Stimulated activated naive CD8-positive, alpha-beta T cell treated with anti-CD3 and anti-CD28 coated beads, Interleukin-15, Interleukin-2, amounts not matched to agents 100 ng/mL and 50 ng/mL, for 24 hours (primary cell): ENCODE results near the gene INPP5J.
"Not testable (repeated sequence)": the region's sequence is repeated elsewhere in the genome, so short reads cannot be mapped to it uniquely, and the experiment has no call there.

Experiments used
- H3K27ac Mint-ChIP-seq: one replicate; pipeline ENCODE4 v1.8.0; 2021; ENCODE audit warnings: mild to moderate bottlenecking, mixed read lengths
- H3K27me3 Mint-ChIP-seq: one replicate; pipeline ENCODE4 v1.8.0; 2021; ENCODE audit warnings: mixed read lengths
- H3K36me3 Mint-ChIP-seq: one replicate; pipeline ENCODE4 v1.8.0; 2021; ENCODE audit warnings: low read depth, mixed read lengths
- H3K4me1 Mint-ChIP-seq: one replicate; pipeline ENCODE4 v1.8.0; 2021; ENCODE audit warnings: low read depth, mixed read lengths
- H3K4me3 Mint-ChIP-seq: one replicate; pipeline ENCODE4 v1.8.0; 2021; ENCODE audit warnings: mild to moderate bottlenecking, mixed read lengths
- H3K9me3 Mint-ChIP-seq: one replicate; pipeline ENCODE4 v1.8.0; 2021; ENCODE audit warnings: mixed read lengths

Gene INPP5J

GRCh38 chr22:31104869-31105268 is 17.9 kb upstream of the INPP5J start:
- H3K36me3 Mint-ChIP-seq = no peaks in the 10 kb centered on the region
- no peak overlapping the region for H3K4me3 Mint-ChIP-seq
- H3K9me3 Mint-ChIP-seq = no peaks in the 10 kb centered on the region
- no peaks in the 10 kb centered on the region for H3K27me3 Mint-ChIP-seq
- H3K27ac Mint-ChIP-seq = no peak overlapping the region
- peaks cover 17% of the 10 kb centered on the region for H3K4me1 Mint-ChIP-seq

GRCh38 chr22:31105282-31105929 is 17.4 kb upstream of the INPP5J start:
- Mint-ChIP-seq H3K27ac (no peak overlapping the region), H3K9me3 (no peaks in the 10 kb centered on the region), H3K36me3 (no peaks in the 10 kb centered on the region), H3K27me3 (no peaks in the 10 kb centered on the region), H3K4me3 (no peak overlapping the region), H3K4me1 (peaks cover 17% of the 10 kb centered on the region)

GRCh38 chr22:31106001-31106571 is 16.7 kb upstream of the INPP5J start:
- no peaks in the 10 kb centered on the region for H3K27me3 Mint-ChIP-seq
- H3K4me3 Mint-ChIP-seq = peak overlapping the region; percentile 93
- no peak overlapping the region for H3K27ac Mint-ChIP-seq
- peaks cover 17% of the 10 kb centered on the region for H3K4me1 Mint-ChIP-seq
- no peaks in the 10 kb centered on the region for H3K36me3 Mint-ChIP-seq
- no peaks in the 10 kb centered on the region for H3K9me3 Mint-ChIP-seq

GRCh38 chr22:31106731-31107177 is 16.0 kb upstream of the INPP5J start:
- peak overlapping the region; percentile 65 for H3K27ac Mint-ChIP-seq
- no peaks in the 10 kb centered on the region for H3K27me3 Mint-ChIP-seq
- no peaks in the 10 kb centered on the region for H3K36me3 Mint-ChIP-seq
- H3K4me3 Mint-ChIP-seq = peak overlapping the region; percentile 93
- H3K9me3 Mint-ChIP-seq = no peaks in the 10 kb centered on the region
- H3K4me1 Mint-ChIP-seq = peaks cover 17% of the 10 kb centered on the region

GRCh38 chr22:31107178-31107893 is 15.4 kb upstream of the INPP5J start, which contains the start of gene SELENOM:
SELENOM (minus strand) TSS chr22:31107568; CDS start chr22:31107505, 63 bp downstream.
- Mint-ChIP-seq H3K36me3 (no peaks in the 10 kb centered on the region), H3K9me3 (no peaks in the 10 kb centered on the region), H3K4me1 (peaks cover 17% of the 10 kb centered on the region), H3K27ac (peak within 1 kb of the TSS; percentile 82), H3K4me3 (peak within 1 kb of the TSS; percentile 93), H3K27me3 (no peaks in the 10 kb centered on the region)

GRCh38 chr22:31107894-31108218 is 14.9 kb upstream of the INPP5J start:
- peaks cover 17% of the 10 kb centered on the region for H3K4me1 Mint-ChIP-seq
- H3K9me3 Mint-ChIP-seq = no peaks in the 10 kb centered on the region
- H3K27me3 Mint-ChIP-seq = no peaks in the 10 kb centered on the region
- peak overlapping the region; percentile 93 for H3K4me3 Mint-ChIP-seq
- H3K27ac Mint-ChIP-seq = peak overlapping the region; percentile 82
- no peaks in the 10 kb centered on the region for H3K36me3 Mint-ChIP-seq

GRCh38 chr22:31112547-31113091 is 10.1 kb upstream of the INPP5J start:
- not testable (repeated sequence) for H3K4me1 Mint-ChIP-seq, H3K36me3 Mint-ChIP-seq, H3K27ac Mint-ChIP-seq, H3K4me3 Mint-ChIP-seq, H3K27me3 Mint-ChIP-seq, H3K9me3 Mint-ChIP-seq

GRCh38 chr22:31118046-31118820 is 4.5 kb upstream of the INPP5J start:
- Mint-ChIP-seq H3K36me3 (no peaks in the 10 kb centered on the region), H3K4me3 (no peak overlapping the region), H3K9me3 (no peaks in the 10 kb centered on the region)

GRCh38 chr22:31119026-31119717 is 3.6 kb upstream of the INPP5J start:
- no peaks in the 10 kb centered on the region for H3K9me3 Mint-ChIP-seq

More at GRCh38 chr22:31118046-31118820, 4.5 kb upstream of the INPP5J start:
- H3K27me3 Mint-ChIP-seq = no peaks in the 10 kb centered on the region
- H3K27ac Mint-ChIP-seq = no peak overlapping the region
- H3K4me1 Mint-ChIP-seq = no peaks in the 10 kb centered on the region

GRCh38 chr22:31120230-31120629 is 2.5 kb upstream of the INPP5J start:
- no peaks in the 10 kb centered on the region for H3K9me3 Mint-ChIP-seq
- no peaks in the 10 kb centered on the region for H3K4me1 Mint-ChIP-seq
- no peak overlapping the region for H3K4me3 Mint-ChIP-seq
- no peak overlapping the region for H3K27ac Mint-ChIP-seq
- no peaks in the 10 kb centered on the region for H3K36me3 Mint-ChIP-seq
- H3K27me3 Mint-ChIP-seq = no peaks in the 10 kb centered on the region

More at GRCh38 chr22:31119026-31119717, 3.6 kb upstream of the INPP5J start:
- Mint-ChIP-seq H3K4me3 (no peak overlapping the region), H3K4me1 (no peaks in the 10 kb centered on the region), H3K27ac (no peak overlapping the region), H3K36me3 (no peaks in the 10 kb centered on the region), H3K27me3 (no peaks in the 10 kb centered on the region)

- Mint-ChIP-seq H3K4me1 (no peaks in the 10 kb centered on the region), H3K27ac (no peak overlapping the region), H3K9me3 (no peaks in the 10 kb centered on the region), H3K27me3 (no peaks in the 10 kb centered on the region), H3K4me3 (no peak overlapping the region), H3K36me3 (no peaks in the 10 kb centered on the region)
Observed at GRCh38 chr22:31120642-31121041, 2.1 kb upstream of the INPP5J start.

- Mint-ChIP-seq H3K4me3 (no peak overlapping the region), H3K4me1 (no peaks in the 10 kb centered on the region), H3K36me3 (no peaks in the 10 kb centered on the region), H3K9me3 (no peaks in the 10 kb centered on the region), H3K27ac (no peak overlapping the region), H3K27me3 (no peaks in the 10 kb centered on the region)
Observed at GRCh38 chr22:31121403-31121802, 1.4 kb upstream of the INPP5J start.

GRCh38 chr22:31122196-31122531 is 602 bp upstream of the INPP5J start:
- no peak overlapping the region for H3K4me3 Mint-ChIP-seq
- H3K4me1 Mint-ChIP-seq = no peaks in the 10 kb centered on the region
- no peaks in the 10 kb centered on the region for H3K36me3 Mint-ChIP-seq
- H3K9me3 Mint-ChIP-seq = no peaks in the 10 kb centered on the region
- H3K27ac Mint-ChIP-seq = no peak overlapping the region
- no peaks in the 10 kb centered on the region for H3K27me3 Mint-ChIP-seq

- H3K4me1 Mint-ChIP-seq = no peaks in the 10 kb centered on the region
- no peaks in the 10 kb centered on the region for H3K36me3 Mint-ChIP-seq
- H3K27ac Mint-ChIP-seq = no peak overlapping the region
- no peaks in the 10 kb centered on the region for H3K27me3 Mint-ChIP-seq
- no peaks in the 10 kb centered on the region for H3K9me3 Mint-ChIP-seq
- H3K4me3 Mint-ChIP-seq = no peak overlapping the region
Observed at GRCh38 chr22:31123292-31123602, 481 bp downstream of the INPP5J start.
